Measurements from ENCODE around the gene FAM227B.
"Not testable (repeated sequence)": the region's sequence is repeated elsewhere in the genome, so short reads cannot be mapped to it uniquely, and the experiment has no call there.

DNA sequence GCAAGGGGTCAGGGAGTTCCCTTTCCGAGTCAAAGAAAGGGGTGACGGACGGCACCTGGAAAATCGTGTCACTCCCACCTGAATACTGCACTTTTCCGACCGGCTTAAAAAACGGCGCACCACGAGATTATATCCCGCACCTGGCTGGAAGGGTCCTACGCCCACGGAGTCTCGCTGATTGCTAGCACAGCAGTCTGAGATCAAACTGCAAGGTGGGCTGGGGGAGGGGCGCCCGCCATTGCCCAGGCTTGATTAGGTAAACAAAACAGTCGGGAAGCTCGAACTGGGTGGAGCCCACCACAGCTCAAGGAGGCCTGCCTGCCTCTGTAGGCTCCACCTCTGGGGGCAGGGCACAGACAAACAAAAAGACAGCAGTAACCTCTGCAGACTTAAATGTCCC, 266.2 kb downstream of the FAM227B start:
- TF ChIP-seq POLR2A, EP300 (IDR thresholded peaks at IDR 0.05): not testable (repeated sequence)
- TF ChIP-seq, protein P1, sequence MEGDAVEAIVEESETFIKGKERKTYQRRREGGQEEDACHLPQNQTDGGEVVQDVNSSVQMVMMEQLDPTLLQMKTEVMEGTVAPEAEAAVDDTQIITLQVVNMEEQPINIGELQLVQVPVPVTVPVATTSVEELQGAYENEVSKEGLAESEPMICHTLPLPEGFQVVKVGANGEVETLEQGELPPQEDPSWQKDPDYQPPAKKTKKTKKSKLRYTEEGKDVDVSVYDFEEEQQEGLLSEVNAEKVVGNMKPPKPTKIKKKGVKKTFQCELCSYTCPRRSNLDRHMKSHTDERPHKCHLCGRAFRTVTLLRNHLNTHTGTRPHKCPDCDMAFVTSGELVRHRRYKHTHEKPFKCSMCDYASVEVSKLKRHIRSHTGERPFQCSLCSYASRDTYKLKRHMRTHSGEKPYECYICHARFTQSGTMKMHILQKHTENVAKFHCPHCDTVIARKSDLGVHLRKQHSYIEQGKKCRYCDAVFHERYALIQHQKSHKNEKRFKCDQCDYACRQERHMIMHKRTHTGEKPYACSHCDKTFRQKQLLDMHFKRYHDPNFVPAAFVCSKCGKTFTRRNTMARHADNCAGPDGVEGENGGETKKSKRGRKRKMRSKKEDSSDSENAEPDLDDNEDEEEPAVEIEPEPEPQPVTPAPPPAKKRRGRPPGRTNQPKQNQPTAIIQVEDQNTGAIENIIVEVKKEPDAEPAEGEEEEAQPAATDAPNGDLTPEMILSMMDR (IDR thresholded peaks at IDR 0.05), result not testable (repeated sequence)
